H9 (cell line): ENCODE results near the gene C19orf85. TPM values are rescaled to one million over a fixed set of nuclear protein-coding genes. Genes with fewer than 3 reads are reported as not detected.
"Not testable (repeated sequence)": the region's sequence is repeated elsewhere in the genome, so short reads cannot be mapped to it uniquely, and the experiment has no call there.

Experiments used
- DNase-seq: peaks from one replicate; pipeline ENCODE4 v3.0.0-alpha.2; 2017
- H2AFZ ChIP-seq: one replicate; pipeline ENCODE4 v1.6.1; 2013; ENCODE audit warnings: mild to moderate bottlenecking, low read length, control low read depth, moderate library complexity
- H2AK5ac ChIP-seq: 2 replicates; pipeline ENCODE4 v1.6.1; 2013; ENCODE audit warnings: low read length, control low read depth, mixed read lengths; ENCODE audit not compliant: insufficient read length
- H2BK120ac ChIP-seq: one replicate; pipeline ENCODE4 v1.6.1; 2013; ENCODE audit warnings: low read depth, mild to moderate bottlenecking, low read length, control low read depth, inconsistent platforms; ENCODE audit not compliant: poor library complexity, severe bottlenecking
- H2BK12ac ChIP-seq: 2 replicates; pipeline ENCODE4 v1.6.1; 2013; ENCODE audit warnings: low read length, control low read depth, mixed read lengths, low read depth; ENCODE audit not compliant: insufficient read length
- H2BK15ac ChIP-seq: 2 replicates; pipeline ENCODE4 v1.6.1; 2013; ENCODE audit warnings: low read depth, low read length, control low read depth
- H2BK20ac ChIP-seq: one replicate; pipeline ENCODE4 v1.6.1; 2013; ENCODE audit warnings: low read depth, mild to moderate bottlenecking, low read length, control low read depth, inconsistent platforms; ENCODE audit not compliant: poor library complexity, severe bottlenecking
- H2BK5ac ChIP-seq: 2 replicates; pipeline ENCODE4 v1.6.1; 2013; ENCODE audit warnings: low read length, control low read depth, mixed read lengths; ENCODE audit not compliant: insufficient read length
- H3K14ac ChIP-seq: 2 replicates; pipeline ENCODE4 v1.6.1; 2013; ENCODE audit warnings: low read length, control low read depth; ENCODE audit not compliant: insufficient read depth
- H3K18ac ChIP-seq: 2 replicates; pipeline ENCODE4 v1.6.1; 2013; ENCODE audit warnings: low read depth, mild to moderate bottlenecking, mixed read lengths, low read length, control low read depth; ENCODE audit not compliant: insufficient read length
- H3K23ac ChIP-seq: 2 replicates; pipeline ENCODE4 v1.6.1; 2013; ENCODE audit warnings: low read length, control low read depth, mixed read lengths, low read depth; ENCODE audit not compliant: insufficient read length
- H3K23me2 ChIP-seq: 2 replicates; pipeline ENCODE4 v1.6.1; 2013; ENCODE audit warnings: low read depth, mild to moderate bottlenecking, mixed read lengths, low read length, control low read depth; ENCODE audit not compliant: insufficient read length, poor library complexity, severe bottlenecking
- H3K27ac ChIP-seq: 2 replicates; pipeline ENCODE4 v1.5.1; 2013; ENCODE audit warnings: low read length, control low read depth, mixed read lengths, low read depth; ENCODE audit not compliant: insufficient read length
- H3K27me3 ChIP-seq: 2 replicates; pipeline ENCODE4 v1.6.1; 2013; ENCODE audit warnings: low read length, control low read depth, inconsistent platforms; ENCODE audit not compliant: insufficient read depth
- H3K4ac ChIP-seq: 2 replicates; pipeline ENCODE4 v1.6.1; 2013; ENCODE audit warnings: low read depth, mild to moderate bottlenecking, control low read depth, inconsistent platforms, low read length, moderate library complexity
- H3K4me1 ChIP-seq: 2 replicates; pipeline ENCODE4 v1.6.1; 2013; ENCODE audit warnings: low read length, control low read depth, inconsistent platforms; ENCODE audit not compliant: insufficient read depth
- H3K4me2 ChIP-seq: 2 replicates; pipeline ENCODE4 v1.6.1; 2013; ENCODE audit warnings: low read length, control low read depth, mixed read lengths; ENCODE audit not compliant: insufficient read length, insufficient read depth
- H3K56ac ChIP-seq: 2 replicates; pipeline ENCODE4 v1.6.1; 2013; ENCODE audit warnings: low read depth, mild to moderate bottlenecking, mixed read lengths, low read length, control low read depth; ENCODE audit not compliant: insufficient read length
- H3K79me1 ChIP-seq: 2 replicates; pipeline ENCODE4 v1.6.1; 2013; ENCODE audit warnings: low read depth, mild to moderate bottlenecking, moderate library complexity, low read length, control low read depth, inconsistent platforms; ENCODE audit not compliant: insufficient read depth, poor library complexity, severe bottlenecking
- H3K79me2 ChIP-seq: 2 replicates; pipeline ENCODE4 v1.6.1; 2013; ENCODE audit warnings: low read length, control low read depth, inconsistent platforms; ENCODE audit not compliant: insufficient read depth
- H3K9ac ChIP-seq: 2 replicates; pipeline ENCODE4 v1.6.1; 2013; ENCODE audit warnings: low read length, control low read depth, mixed read lengths; ENCODE audit not compliant: insufficient read length; ENCODE audit errors: extremely low read depth
- H3K9me3 ChIP-seq: one replicate; pipeline ENCODE4 v1.6.1; 2013; ENCODE audit warnings: low read depth, low read length, inconsistent platforms; ENCODE audit not compliant: control insufficient read depth
- H3T11ph ChIP-seq: one replicate; pipeline ENCODE4 v1.6.1; 2013; ENCODE audit warnings: mild to moderate bottlenecking, low read length, control low read depth, inconsistent platforms
- H4K20me1 ChIP-seq: one replicate; pipeline ENCODE4 v1.6.1; 2013; ENCODE audit not compliant: control insufficient read depth, insufficient read length, insufficient read depth
- H4K5ac ChIP-seq: 2 replicates; pipeline ENCODE4 v1.6.1; 2013; ENCODE audit warnings: low read depth, mild to moderate bottlenecking, mixed read lengths, low read length, control low read depth; ENCODE audit not compliant: insufficient read length
- H4K8ac ChIP-seq: replicated peaks from 2 replicates; pipeline ENCODE4 v1.6.1; 2013; ENCODE audit warnings: low read length, control low read depth, mixed read lengths, low read depth; ENCODE audit not compliant: insufficient read length
- H4K91ac ChIP-seq: 2 replicates; pipeline ENCODE4 v1.6.1; 2013; ENCODE audit warnings: low read depth, mild to moderate bottlenecking, moderate library complexity, mixed read lengths, low read length, control low read depth; ENCODE audit not compliant: insufficient read length
- H3K27ac Mint-ChIP-seq, 3 experiments: 2 replicates in 2 of 3; 3 replicates in 1 of 3; pipeline ENCODE4 v1.8.0; 2020 to 2021; ENCODE audit warnings: mixed read lengths in 3 of 3, mild to moderate bottlenecking in 1 of 3, moderate library complexity in 1 of 3
- H3K27me3 Mint-ChIP-seq: 2 replicates; pipeline ENCODE4 v1.8.0; 2021; ENCODE audit warnings: low read depth, mild to moderate bottlenecking, moderate library complexity, mixed read lengths
- H3K36me3 Mint-ChIP-seq, 3 experiments: 2 replicates in 2 of 3; 3 replicates in 1 of 3; pipeline ENCODE4 v1.8.0; 2020 to 2021; ENCODE audit warnings: low read depth in 3 of 3, mixed read lengths in 3 of 3; ENCODE audit not compliant: insufficient read depth in 1 of 3
- H3K4me1 Mint-ChIP-seq, 2 experiments: 2 replicates each; pipeline ENCODE4 v1.8.0; 2020; ENCODE audit warnings: mixed read lengths in 2 of 2
- H3K4me3 Mint-ChIP-seq, 2 experiments: 2 replicates in 1 of 2; 3 replicates in 1 of 2; pipeline ENCODE4 v1.8.0; 2020 to 2021; ENCODE audit warnings: mild to moderate bottlenecking in 2 of 2, mixed read lengths in 2 of 2, moderate library complexity in 1 of 2
- H3K9me3 Mint-ChIP-seq, 2 experiments: 2 replicates in 1 of 2; 3 replicates in 1 of 2; pipeline ENCODE4 v1.8.0; 2020; ENCODE audit warnings: mild to moderate bottlenecking in 2 of 2, mixed read lengths in 2 of 2, moderate library complexity in 1 of 2
- WGBS: extraction: QIAGEN DNeasy Blood & Tissue Kit; methylation state at CpG from one replicate; pipeline ENCODE4 v1.1.7; 2013; ENCODE audit warnings: missing lambda C conversion rate, low lambda C conversion rate, mixed read lengths; ENCODE audit not compliant: insufficient read length; ENCODE audit errors: extremely low coverage; 5-methylcytosine and 5-hydroxymethylcytosine counted together
- total RNA-seq: library from RNA; stranded (reverse); gene quantifications from 2 replicates; pipeline ENCODE4 v1.2.1, GENCODE V29; 2021
- TF ChIP-seq, protein P1 (sequence below): fragments of 200-600 bp; sonication (generic); conservative IDR thresholded peaks from 3 replicates; pipeline ENCODE4 v1.8.0; 2021; ENCODE audit warnings: antibody characterized with exemption, mild to moderate bottlenecking

Gene C19orf85
- total RNA-seq, 1 experiment from 2014 or later = 1.2 TPM

DNA sequence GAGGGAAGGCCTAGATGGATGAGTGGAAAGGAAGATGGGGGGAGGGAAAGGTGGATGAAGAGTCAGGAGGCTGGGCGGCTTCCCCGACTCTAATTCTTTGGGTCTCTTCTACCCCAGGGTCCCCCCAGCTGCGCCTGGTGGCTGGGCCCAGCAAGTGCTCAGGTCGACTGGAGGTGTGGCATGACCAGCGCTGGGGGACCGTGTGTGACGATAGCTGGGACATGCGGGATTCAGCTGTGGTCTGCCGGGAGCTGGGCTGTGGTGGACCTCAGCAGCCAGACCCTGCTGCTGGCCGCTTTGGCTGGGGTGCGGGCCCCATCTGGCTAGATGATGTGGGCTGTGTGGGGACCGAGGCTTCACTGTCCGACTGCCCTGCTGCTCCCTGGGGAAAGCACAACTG lies 33.2 kb upstream of the C19orf85 start:
- Histone ChIP-seq H2BK20ac (no peak overlapping the region), H3K79me1 (no peaks in the 10 kb centered on the region), H2BK12ac (no peak overlapping the region), H3T11ph (no peak overlapping the region), H3K4me1 (no peaks in the 10 kb centered on the region), H4K8ac (no peak overlapping the region), H3K27ac (no peak overlapping the region), H2AFZ (no peak overlapping the region), H3K23ac (no peak overlapping the region), H4K5ac (no peak overlapping the region), H3K23me2 (no peaks in the 10 kb centered on the region), H2BK5ac (no peak overlapping the region), H3K18ac (no peak overlapping the region), H2BK15ac (no peak overlapping the region), H3K9ac (no peak overlapping the region), H2AK5ac (no peak overlapping the region), H3K4ac (no peak overlapping the region), H3K27me3 (no peaks in the 10 kb centered on the region; the same call in 1 of the 2 replicates), H3K79me2 (no peaks in the 10 kb centered on the region), H2BK120ac (no peak overlapping the region), H3K9me3 (no peaks in the 10 kb centered on the region), H3K14ac (no peak overlapping the region), H3K56ac (no peak overlapping the region), H4K20me1 (no peaks in the 10 kb centered on the region), H4K91ac (no peak overlapping the region), H3K4me2 (no peak overlapping the region)
- WGBS = no CpG with 5 or more reads among the region's 13 CpGs
- Mint-ChIP-seq H3K9me3 (peaks cover 5 to 6% of the 10 kb centered on the region in 2 experiments; a peak in 3 of 5 replicates), H3K4me3 (0 out of 5 replicates have a peak overlapping the region, but pooled peaks of 1 of the 2 experiments have one; percentile 9), H3K27ac (no peak overlapping the region), H3K27me3 (peaks cover 42% of the 10 kb centered on the region), H3K4me1 (peaks cover 21 to 27% of the 10 kb centered on the region in 2 experiments), H3K36me3 (no peaks in the 10 kb centered on the region; a peak in 3 of 7 replicates)
- TF ChIP-seq, protein P1, sequence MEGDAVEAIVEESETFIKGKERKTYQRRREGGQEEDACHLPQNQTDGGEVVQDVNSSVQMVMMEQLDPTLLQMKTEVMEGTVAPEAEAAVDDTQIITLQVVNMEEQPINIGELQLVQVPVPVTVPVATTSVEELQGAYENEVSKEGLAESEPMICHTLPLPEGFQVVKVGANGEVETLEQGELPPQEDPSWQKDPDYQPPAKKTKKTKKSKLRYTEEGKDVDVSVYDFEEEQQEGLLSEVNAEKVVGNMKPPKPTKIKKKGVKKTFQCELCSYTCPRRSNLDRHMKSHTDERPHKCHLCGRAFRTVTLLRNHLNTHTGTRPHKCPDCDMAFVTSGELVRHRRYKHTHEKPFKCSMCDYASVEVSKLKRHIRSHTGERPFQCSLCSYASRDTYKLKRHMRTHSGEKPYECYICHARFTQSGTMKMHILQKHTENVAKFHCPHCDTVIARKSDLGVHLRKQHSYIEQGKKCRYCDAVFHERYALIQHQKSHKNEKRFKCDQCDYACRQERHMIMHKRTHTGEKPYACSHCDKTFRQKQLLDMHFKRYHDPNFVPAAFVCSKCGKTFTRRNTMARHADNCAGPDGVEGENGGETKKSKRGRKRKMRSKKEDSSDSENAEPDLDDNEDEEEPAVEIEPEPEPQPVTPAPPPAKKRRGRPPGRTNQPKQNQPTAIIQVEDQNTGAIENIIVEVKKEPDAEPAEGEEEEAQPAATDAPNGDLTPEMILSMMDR = no peak
- DNase-seq = no peak

DNA sequence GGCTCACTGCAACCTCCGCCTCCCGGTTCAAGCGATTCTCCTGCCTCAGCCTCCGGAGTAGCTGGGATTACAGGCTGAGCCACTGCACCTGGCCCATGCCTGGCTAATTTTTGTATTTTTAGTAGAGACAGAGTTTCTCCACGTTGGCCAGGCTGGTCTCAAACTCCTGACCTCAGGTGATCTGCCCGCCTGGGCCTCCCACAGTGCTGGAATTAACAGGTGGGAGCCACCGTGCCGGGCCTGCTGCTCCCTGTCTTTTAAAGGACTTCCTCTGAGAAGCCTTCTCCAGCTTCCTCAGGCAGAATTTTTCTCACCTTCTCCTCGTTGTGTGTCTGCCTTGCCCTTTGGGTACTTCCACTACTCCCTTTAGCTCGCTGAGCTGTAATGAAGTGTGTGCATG lies 32.3 kb upstream of the C19orf85 start:
- H2BK5ac ChIP-seq, H3K18ac ChIP-seq, H3K9me3 Mint-ChIP-seq, H4K5ac ChIP-seq, H3K4ac ChIP-seq, H3K14ac ChIP-seq, H3K27me3 ChIP-seq, H2BK20ac ChIP-seq, H3K79me1 ChIP-seq, H3K36me3 Mint-ChIP-seq, H3K23me2 ChIP-seq, H3T11ph ChIP-seq, H3K9ac ChIP-seq, H4K91ac ChIP-seq, H2BK120ac ChIP-seq, H2AFZ ChIP-seq, H3K79me2 ChIP-seq, H3K9me3 ChIP-seq, H3K23ac ChIP-seq, H2AK5ac ChIP-seq, H2BK15ac ChIP-seq, H3K56ac ChIP-seq, H3K4me3 Mint-ChIP-seq, H3K4me2 ChIP-seq, H4K8ac ChIP-seq, H4K20me1 ChIP-seq, H3K4me1 ChIP-seq, DNase-seq, H3K27ac ChIP-seq, H2BK12ac ChIP-seq: not testable (repeated sequence)
- WGBS = no CpG with 5 or more reads among the region's 10 CpGs
- peak overlapping the region in 1 of 3 experiments; percentile 10; a peak in 1 of 7 replicates for H3K27ac Mint-ChIP-seq
- peaks cover 37% of the 10 kb centered on the region for H3K27me3 Mint-ChIP-seq
- peaks cover 21 to 27% of the 10 kb centered on the region in 2 experiments for H3K4me1 Mint-ChIP-seq
